Duodenal mucosa (tissue), 2 donors: ENCODE results near the gene LMX1A.

Experiments used
- H3K27ac ChIP-seq: one replicate; pipeline ENCODE4 v1.7.0; 2013; ENCODE audit warnings: low read depth, low read length
- H3K27me3 ChIP-seq, 2 donors: one replicate each; pipeline ENCODE4 v1.7.0; 2013; ENCODE audit warnings: low read length in 2 of 2, control low read depth in 1 of 2; ENCODE audit not compliant: insufficient read depth in 2 of 2, control insufficient read depth in 1 of 2
- H3K36me3 ChIP-seq, 2 donors: one replicate each; pipeline ENCODE4 v1.7.0; 2013; ENCODE audit warnings: low read length in 2 of 2, control low read depth in 1 of 2; ENCODE audit not compliant: insufficient read depth in 2 of 2, control insufficient read depth in 1 of 2
- H3K4me1 ChIP-seq, 2 donors: one replicate each; pipeline ENCODE4 v1.7.0; 2013; ENCODE audit warnings: low read length in 2 of 2, control low read depth in 1 of 2; ENCODE audit not compliant: insufficient read depth in 2 of 2, control insufficient read depth in 1 of 2
- H3K4me3 ChIP-seq, 2 donors: one replicate each; pipeline ENCODE4 v1.7.0; 2013; ENCODE audit warnings: low read length in 2 of 2, low read depth in 1 of 2
- H3K9ac ChIP-seq, 2 donors: one replicate each; pipeline ENCODE4 v1.7.0; 2013; ENCODE audit warnings: low read length in 2 of 2, low read depth in 1 of 2
- H3K9me3 ChIP-seq, 2 donors: one replicate each; pipeline ENCODE4 v1.7.0; 2013; ENCODE audit warnings: low read length in 2 of 2, control low read depth in 1 of 2; ENCODE audit not compliant: control insufficient read depth in 1 of 2

The LMX1A gene

GRCh38 chr1:165276314-165276713 lies 80.2 kb downstream of the LMX1A start:
- H3K9me3 ChIP-seq = no peaks in the 10 kb centered on the region

GRCh38 chr1:165265196-165265838 lies 91.2 kb downstream of the LMX1A start:
- Histone ChIP-seq H3K4me3 (no peak overlapping the region), H3K9ac (no peak overlapping the region), H3K4me1 (no peaks in the 10 kb centered on the region), H3K27me3 (no peaks in the 10 kb centered on the region), H3K27ac (no peak overlapping the region), H3K9me3 (no peaks in the 10 kb centered on the region), H3K36me3 (no peaks in the 10 kb centered on the region)

More at GRCh38 chr1:165276314-165276713, 80.2 kb downstream of the LMX1A start:
- Histone ChIP-seq H3K4me1 (no peaks in the 10 kb centered on the region), H3K36me3 (no peaks in the 10 kb centered on the region), H3K9ac (no peak overlapping the region), H3K27ac (no peak overlapping the region), H3K4me3 (no peak overlapping the region), H3K27me3 (peaks cover 0 to 4% of the 10 kb centered on the region in 2 donors)

- H3K36me3 ChIP-seq = no peaks in the 10 kb centered on the region
- no peak overlapping the region for H3K9ac ChIP-seq
- no peaks in the 10 kb centered on the region for H3K27me3 ChIP-seq
- H3K4me3 ChIP-seq = no peak overlapping the region
- H3K4me1 ChIP-seq = no peaks in the 10 kb centered on the region
- H3K27ac ChIP-seq = no peak overlapping the region
- no peaks in the 10 kb centered on the region for H3K9me3 ChIP-seq
Observed at GRCh38 chr1:165259706-165260428, 96.6 kb downstream of the LMX1A start.

- H3K9me3 ChIP-seq = no peaks in the 10 kb centered on the region
- H3K27ac ChIP-seq = no peak overlapping the region
- H3K27me3 ChIP-seq = no peaks in the 10 kb centered on the region
- no peak overlapping the region for H3K9ac ChIP-seq
- no peaks in the 10 kb centered on the region for H3K36me3 ChIP-seq
- no peaks in the 10 kb centered on the region for H3K4me1 ChIP-seq
- H3K4me3 ChIP-seq = no peak overlapping the region
Observed at GRCh38 chr1:165259236-165259635, 97.3 kb downstream of the LMX1A start.

GRCh38 chr1:165257969-165258459 lies 98.5 kb downstream of the LMX1A start:
- no peak overlapping the region for H3K27ac ChIP-seq
- H3K36me3 ChIP-seq = no peaks in the 10 kb centered on the region
- no peak overlapping the region for H3K9ac ChIP-seq
- H3K27me3 ChIP-seq = no peaks in the 10 kb centered on the region
- no peak overlapping the region for H3K4me3 ChIP-seq
- H3K4me1 ChIP-seq = no peaks in the 10 kb centered on the region
- H3K9me3 ChIP-seq = no peaks in the 10 kb centered on the region

GRCh38 chr1:165254896-165255625 lies 101.5 kb downstream of the LMX1A start:
- H3K4me1 ChIP-seq = no peaks in the 10 kb centered on the region
- no peaks in the 10 kb centered on the region for H3K27me3 ChIP-seq
- H3K9ac ChIP-seq = no peak overlapping the region
- no peak overlapping the region for H3K4me3 ChIP-seq
- H3K9me3 ChIP-seq = no peaks in the 10 kb centered on the region
- no peaks in the 10 kb centered on the region for H3K36me3 ChIP-seq
- H3K27ac ChIP-seq = no peak overlapping the region

- Histone ChIP-seq H3K9ac (no peak overlapping the region), H3K4me3 (no peak overlapping the region), H3K27ac (no peak overlapping the region), H3K9me3 (no peaks in the 10 kb centered on the region), H3K36me3 (no peaks in the 10 kb centered on the region), H3K27me3 (no peaks in the 10 kb centered on the region), H3K4me1 (no peaks in the 10 kb centered on the region)
Observed at GRCh38 chr1:165254376-165254775, 102.1 kb downstream of the LMX1A start.

- no peaks in the 10 kb centered on the region for H3K27me3 ChIP-seq
- H3K9me3 ChIP-seq = no peaks in the 10 kb centered on the region
- no peaks in the 10 kb centered on the region for H3K36me3 ChIP-seq
Observed at GRCh38 chr1:165253818-165254254, 102.7 kb downstream of the LMX1A start.

GRCh38 chr1:165248969-165249571 lies 107.4 kb downstream of the LMX1A start:
- Histone ChIP-seq H3K9ac (no peak overlapping the region), H3K36me3 (no peaks in the 10 kb centered on the region), H3K4me1 (no peaks in the 10 kb centered on the region), H3K27ac (no peak overlapping the region), H3K27me3 (no peaks in the 10 kb centered on the region), H3K4me3 (no peak overlapping the region), H3K9me3 (no peaks in the 10 kb centered on the region)

More at GRCh38 chr1:165253818-165254254, 102.7 kb downstream of the LMX1A start:
- Histone ChIP-seq H3K9ac (no peak overlapping the region), H3K4me3 (no peak overlapping the region), H3K27ac (no peak overlapping the region), H3K4me1 (no peaks in the 10 kb centered on the region)
